OCI-LY1 (cell line): Measurements from ENCODE around the gene CNIH2.

Experiments
- EZH2 ChIP-seq: fragments of 200-600 bp; sonication (generic), shearing (Covaris generic); IDR thresholded peaks from 2 replicates; pipeline ENCODE4 v1.8.0; 2017; ENCODE audit warnings: borderline replicate concordance, mixed run types, mild to moderate bottlenecking, antibody characterized with exemption, low read length, moderate library complexity, mixed read lengths
- TF ChIP-seq, protein P1 (sequence below): fragments of 200-600 bp; sonication (generic), shearing (Covaris generic); IDR thresholded peaks from 2 replicates; pipeline ENCODE4 v1.5.1; 2017; ENCODE audit warnings: mild to moderate bottlenecking, antibody characterized with exemption, low read length, moderate library complexity, mixed read lengths

DNA sequence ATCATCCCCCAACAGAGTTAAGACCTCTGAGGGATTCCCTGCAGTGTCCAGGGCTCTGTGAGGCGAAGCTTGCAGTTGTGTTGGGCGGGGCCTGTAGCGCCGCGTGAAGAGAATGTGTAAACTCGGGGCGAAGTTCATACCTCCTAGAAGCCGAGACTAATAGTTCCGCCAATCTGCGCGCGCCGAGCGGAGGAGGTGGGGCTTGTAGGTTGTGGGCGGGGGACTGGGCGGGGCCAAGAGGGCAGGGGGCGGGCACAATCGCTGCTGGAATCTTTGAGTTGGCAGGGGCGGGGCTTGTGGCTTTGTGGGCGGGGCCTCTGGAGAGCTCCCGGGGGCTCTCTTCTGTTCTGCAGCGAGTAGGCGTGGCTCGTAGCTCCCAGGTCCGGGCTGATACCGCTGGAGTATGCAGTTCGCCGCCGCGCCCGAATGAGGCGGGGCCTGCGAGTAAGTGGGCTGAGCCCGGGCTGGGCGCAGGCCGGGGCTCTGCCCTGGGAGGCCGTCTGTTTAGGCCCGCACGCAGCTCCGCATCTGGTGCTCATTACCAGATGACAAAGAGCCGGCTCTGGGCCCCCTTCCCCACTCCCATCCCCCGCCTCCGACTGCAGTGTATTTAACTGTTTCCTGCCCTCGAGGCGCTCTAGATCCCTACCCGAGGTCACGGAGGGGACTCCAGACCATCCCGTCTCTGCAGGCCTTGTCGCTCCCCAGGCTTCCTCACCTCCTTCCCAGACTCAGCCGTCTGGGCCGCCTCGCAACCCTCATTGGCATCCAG lies 34.8 kb downstream of the CNIH2 start:
- TF ChIP-seq, protein P1, sequence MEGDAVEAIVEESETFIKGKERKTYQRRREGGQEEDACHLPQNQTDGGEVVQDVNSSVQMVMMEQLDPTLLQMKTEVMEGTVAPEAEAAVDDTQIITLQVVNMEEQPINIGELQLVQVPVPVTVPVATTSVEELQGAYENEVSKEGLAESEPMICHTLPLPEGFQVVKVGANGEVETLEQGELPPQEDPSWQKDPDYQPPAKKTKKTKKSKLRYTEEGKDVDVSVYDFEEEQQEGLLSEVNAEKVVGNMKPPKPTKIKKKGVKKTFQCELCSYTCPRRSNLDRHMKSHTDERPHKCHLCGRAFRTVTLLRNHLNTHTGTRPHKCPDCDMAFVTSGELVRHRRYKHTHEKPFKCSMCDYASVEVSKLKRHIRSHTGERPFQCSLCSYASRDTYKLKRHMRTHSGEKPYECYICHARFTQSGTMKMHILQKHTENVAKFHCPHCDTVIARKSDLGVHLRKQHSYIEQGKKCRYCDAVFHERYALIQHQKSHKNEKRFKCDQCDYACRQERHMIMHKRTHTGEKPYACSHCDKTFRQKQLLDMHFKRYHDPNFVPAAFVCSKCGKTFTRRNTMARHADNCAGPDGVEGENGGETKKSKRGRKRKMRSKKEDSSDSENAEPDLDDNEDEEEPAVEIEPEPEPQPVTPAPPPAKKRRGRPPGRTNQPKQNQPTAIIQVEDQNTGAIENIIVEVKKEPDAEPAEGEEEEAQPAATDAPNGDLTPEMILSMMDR, result no peak
- TF ChIP-seq EZH2, result no peak
